Liver (tissue), 9 donors: ENCODE results near the gene KCNK10. TPM values are rescaled to one million over a fixed set of nuclear protein-coding genes. Genes with fewer than 3 reads are reported as not detected.

ENCODE experiments used
- DNase-seq: peaks from one replicate; pipeline ENCODE4 v3.0.0-alpha.2; 2017; ENCODE audit warnings: low spot score
- H3K27ac ChIP-seq, 2 donors: one replicate each; pipeline ENCODE4 v1.7.0; 2013; ENCODE audit warnings: inconsistent platforms in 2 of 2, low read length in 2 of 2, control low read depth in 1 of 2, low read depth in 1 of 2, mild to moderate bottlenecking in 1 of 2
- H3K27me3 ChIP-seq, 4 donors: one replicate each; pipeline versions ENCODE4 v1.6.1 to v1.7.0; 2013; ENCODE audit warnings: low read length in 3 of 4, inconsistent platforms in 1 of 4, mild to moderate bottlenecking in 1 of 4, moderate library complexity in 1 of 4; ENCODE audit not compliant: control insufficient read depth in 4 of 4, insufficient read depth in 4 of 4
- H3K36me3 ChIP-seq, 4 donors: one replicate each; pipeline versions ENCODE4 v1.6.1 to v1.7.0; 2013; ENCODE audit warnings: low read length in 3 of 4, mild to moderate bottlenecking in 3 of 4, low read depth in 1 of 4, moderate library complexity in 1 of 4; ENCODE audit not compliant: control insufficient read depth in 4 of 4, insufficient read depth in 3 of 4
- H3K4me1 ChIP-seq, 4 donors: one replicate each; pipeline versions ENCODE4 v1.6.1 to v1.7.0; 2013; ENCODE audit warnings: low read length in 3 of 4, mild to moderate bottlenecking in 3 of 4, moderate library complexity in 1 of 4; ENCODE audit not compliant: control insufficient read depth in 4 of 4, insufficient read depth in 4 of 4
- H3K4me3 ChIP-seq, 3 donors: one replicate each; pipeline versions ENCODE4 v1.6.1 to v1.7.0; 2013; ENCODE audit warnings: low read length in 3 of 3, control low read depth in 1 of 3, low read depth in 1 of 3, mild to moderate bottlenecking in 1 of 3
- H3K9ac ChIP-seq, 2 donors: one replicate each; pipeline ENCODE4 v1.7.0; 2013; ENCODE audit warnings: low read length in 2 of 2, mild to moderate bottlenecking in 2 of 2, moderate library complexity in 2 of 2, control low read depth in 1 of 2, low read depth in 1 of 2
- H3K9me3 ChIP-seq, 4 donors: one replicate each; pipeline versions ENCODE4 v1.6.1 to v1.7.0; 2013; ENCODE audit warnings: low read length in 3 of 4; ENCODE audit not compliant: control insufficient read depth in 4 of 4
- ATF3 ChIP-seq: IDR thresholded peaks from 2 replicates; pipeline ENCODE4 v1.6.1; 2016; ENCODE audit warnings: antibody characterized with exemption
- CTCF ChIP-seq: fragments of 150-350 bp; IDR thresholded peaks from 2 replicates; pipeline ENCODE4 v1.5.1; 2017; ENCODE audit warnings: improper control_type of control experiment, low read depth, low read length; ENCODE audit not compliant: missing input control
- FOXA1 ChIP-seq: IDR thresholded peaks from 2 replicates; pipeline ENCODE4 v1.6.1; 2016; ENCODE audit warnings: antibody characterized with exemption
- FOXA2 ChIP-seq: IDR thresholded peaks from 2 replicates; pipeline ENCODE4 v1.6.1; 2016; ENCODE audit warnings: antibody characterized with exemption
- GABPA ChIP-seq, 2 donors: IDR thresholded peaks in 1 of 2; conservative IDR thresholded peaks in 1 of 2; 2 replicates each; pipeline ENCODE4 v1.6.1; 2016; ENCODE audit warnings: antibody characterized with exemption in 2 of 2, mild to moderate bottlenecking in 1 of 2, moderate library complexity in 1 of 2
- HNF4A ChIP-seq, 2 donors: conservative IDR thresholded peaks; 2 replicates each; pipeline ENCODE4 v1.6.1; 2016; ENCODE audit warnings: antibody characterized with exemption in 2 of 2, mild to moderate bottlenecking in 2 of 2
- HNF4G ChIP-seq: IDR thresholded peaks from 2 replicates; pipeline ENCODE4 v1.6.1; 2016; ENCODE audit warnings: antibody characterized with exemption
- JUND ChIP-seq, 2 donors: IDR thresholded peaks; 2 replicates each; pipeline ENCODE4 v1.6.1; 2016; ENCODE audit warnings: antibody characterized with exemption in 2 of 2
- MAX ChIP-seq: IDR thresholded peaks from 2 replicates; pipeline ENCODE4 v1.6.1; 2016; ENCODE audit warnings: antibody characterized with exemption
- NR2F2 ChIP-seq: IDR thresholded peaks from 2 replicates; pipeline ENCODE4 v1.6.1; 2016; ENCODE audit warnings: antibody characterized with exemption
- RXRA ChIP-seq, 2 donors: IDR thresholded peaks; 2 replicates each; pipeline ENCODE4 v1.6.1; 2017 to 2018; ENCODE audit warnings: antibody characterized with exemption in 2 of 2, mild to moderate bottlenecking in 1 of 2
- SP1 ChIP-seq: IDR thresholded peaks from 2 replicates; pipeline ENCODE4 v1.6.1; 2018; ENCODE audit warnings: antibody characterized with exemption, mild to moderate bottlenecking
- TAF1 ChIP-seq: conservative IDR thresholded peaks from 2 replicates; pipeline ENCODE4 v1.6.1; 2016; ENCODE audit warnings: antibody characterized with exemption, mild to moderate bottlenecking
- ZBTB33 ChIP-seq: IDR thresholded peaks from 2 replicates; pipeline ENCODE4 v1.6.1; 2016; ENCODE audit warnings: antibody characterized with exemption
- WGBS: extraction: QIAGEN DNeasy Blood & Tissue Kit; methylation state at CpG from one replicate; pipeline ENCODE4 v1.1.7; 2013; 5-methylcytosine and 5-hydroxymethylcytosine counted together
- polyA plus RNA-seq, 2 donors: library from polyadenylated mRNA; stranded (reverse) in 1 of 2; unstranded in 1 of 2; fragments of 200-250 nt in 1 of 2; fragments of >200 nt in 1 of 2; fragmentation: Nextera tagmentation in 1 of 2; extraction: Ambion mirVana in 1 of 2; gene quantifications; one replicate each; pipeline versions ENCODE4 v1.2.1 to v1.2.3, GENCODE V29; 2013 to 2015
- total RNA-seq, 2 donors: library from RNA; depleted of rRNA; stranded (reverse); fragments of >200 nt; gene quantifications; one replicate each; pipeline ENCODE4 v1.2.3, GENCODE V29; 2014
- donor health status: healthy.
- donor health status: healthy.
- donor health status: healthy.
- donor health status: healthy.
- donor health status: healthy.

KCNK10 gene
- total and polyA plus RNA-seq, 4 donors, result 0.05 TPM; not detected in 3

- no peak overlapping the region for H3K4me3 ChIP-seq
- no peak overlapping the region for H3K27ac ChIP-seq
- WGBS, result 16% methylated on average over 5 of the region's 5 CpGs
- peaks cover 0 to 4% (median under 1%) of the 10 kb centered on the region in 4 donors for H3K9me3 ChIP-seq
- H3K36me3 ChIP-seq, result no peaks in the 10 kb centered on the region
- H3K27me3 ChIP-seq, result peaks cover 2 to 19% (median 6%) of the 10 kb centered on the region in 4 donors
- H3K9ac ChIP-seq, result no peak overlapping the region
- H3K4me1 ChIP-seq, result peaks cover 7 to 17% (median 12%) of the 10 kb centered on the region in 4 donors
- DNase-seq, result no peak
- TF ChIP-seq HNF4G, result no peak
Measured at GRCh38 chr14:88325883-88326282, 2.8 kb upstream of the KCNK10 start.

- peaks cover 7 to 17% (median 12%) of the 10 kb centered on the region in 4 donors for H3K4me1 ChIP-seq
- TF ChIP-seq ZBTB33, result no peak
- no peak for TF ChIP-seq FOXA1
- no peak for TF ChIP-seq CTCF
- H3K4me3 ChIP-seq, result no peak overlapping the region
- 64% methylated on average over 6 of the region's 6 CpGs for WGBS
- peaks cover 2 to 19% (median 6%) of the 10 kb centered on the region in 4 donors for H3K27me3 ChIP-seq
- H3K27ac ChIP-seq, result no peak overlapping the region
- H3K36me3 ChIP-seq, result no peaks in the 10 kb centered on the region
- H3K9ac ChIP-seq, result no peak overlapping the region
- DNase-seq, result no peak
- peaks cover 0 to 4% (median under 1%) of the 10 kb centered on the region in 4 donors for H3K9me3 ChIP-seq
Measured at GRCh38 chr14:88324930-88325329, 1.9 kb upstream of the KCNK10 start.

- peaks cover 2 to 19% (median 6%) of the 10 kb centered on the region in 4 donors for H3K27me3 ChIP-seq
- no peak overlapping the region for H3K27ac ChIP-seq
- peaks cover 0 to 4% (median under 1%) of the 10 kb centered on the region in 4 donors for H3K9me3 ChIP-seq
- 61% methylated on average over 4 of the region's 4 CpGs for whole genome bisulfite sequencing
- no peak for DNase-seq
- H3K4me3 ChIP-seq, result no peak overlapping the region
- H3K4me1 ChIP-seq, result peaks cover 7 to 17% (median 12%) of the 10 kb centered on the region in 4 donors
- no peak overlapping the region for H3K9ac ChIP-seq
- H3K36me3 ChIP-seq, result no peaks in the 10 kb centered on the region
- TF ChIP-seq ZBTB33 (no peak), GABPA (IDR thresholded peaks at IDR 0.05 in 1 of 2, conservative IDR thresholded peaks at IDR 0.05 in 1 of 2) (no peak), FOXA2 (no peak), MAX (no peak), FOXA1 (no peak), JUND (IDR thresholded peaks at IDR 0.05) (no peak), TAF1 (no peak), ATF3 (no peak), CTCF (no peak), HNF4A (conservative IDR thresholded peaks at IDR 0.05) (no peak), SP1 (no peak), RXRA (IDR thresholded peaks at IDR 0.05) (no peak), NR2F2 (no peak)
Measured at GRCh38 chr14:88324491-88324890, 1.4 kb upstream of the KCNK10 start.
